A673 (cell line): ENCODE data around the gene SPNS3.

Source experiments
- CTCF ChIP-seq: fragments of 300-800, 200-600 bp; sonication (generic); conservative IDR thresholded peaks from 2 replicates; pipeline ENCODE4 v1.5.1; 2017; ENCODE audit warnings: low read depth, mild to moderate bottlenecking, antibody characterized with exemption, low read length, moderate library complexity, mixed read lengths
- EZH2 ChIP-seq: fragments of 200-600 bp; sonication (generic); IDR thresholded peaks from 2 replicates; pipeline ENCODE4 v1.6.1; 2017; ENCODE audit warnings: borderline replicate concordance, low read depth, mild to moderate bottlenecking, mixed read lengths, antibody characterized with exemption, low read length; ENCODE audit not compliant: poor library complexity, severe bottlenecking

GRCh38 chr17:4477255-4477791 lies 43.6 kb downstream of the SPNS3 start:
- TF ChIP-seq CTCF = no peak
- TF ChIP-seq EZH2 = no peak
